GM23248 (cell line): ENCODE measurements around the gene VKORC1. TPM values are rescaled to one million over a fixed set of nuclear protein-coding genes. Genes with fewer than 3 reads are reported as not detected.

Experiments
- DNase-seq: peaks from one replicate; pipeline ENCODE4 v3.0.0-alpha.2; 2015
- H2AFZ ChIP-seq: fragments of 200-600 bp; sonication (generic); 2 replicates; pipeline ENCODE4 v1.6.1; 2016; ENCODE audit warnings: antibody characterized with exemption
- H3F3A ChIP-seq: fragments of 200-600 bp; sonication (generic); 2 replicates; pipeline ENCODE4 v1.6.1; 2016; ENCODE audit warnings: mild to moderate bottlenecking, antibody characterized with exemption, mixed run types; ENCODE audit not compliant: insufficient read depth
- H3K27ac ChIP-seq: fragments of 200-600 bp; sonication (generic); 2 replicates; pipeline ENCODE4 v1.5.1; 2016; ENCODE audit warnings: mild to moderate bottlenecking
- H3K27me3 ChIP-seq: fragments of 200-600 bp; sonication (generic); replicated peaks from 2 replicates; pipeline ENCODE4 v1.6.1; 2016; ENCODE audit warnings: mild to moderate bottlenecking; ENCODE audit not compliant: insufficient read depth
- H3K36me3 ChIP-seq: fragments of 200-600 bp; sonication (generic); 2 replicates; pipeline ENCODE4 v1.6.1; 2016; ENCODE audit warnings: low read depth, mild to moderate bottlenecking
- H3K4me1 ChIP-seq: fragments of 200-600 bp; sonication (generic); 2 replicates; pipeline ENCODE4 v1.6.1; 2016; ENCODE audit warnings: mild to moderate bottlenecking; ENCODE audit not compliant: insufficient read depth
- H3K4me2 ChIP-seq: fragments of 200-600 bp; sonication (generic); one replicate; pipeline ENCODE4 v1.6.1; 2016; ENCODE audit warnings: mild to moderate bottlenecking; ENCODE audit not compliant: unreplicated experiment
- H3K4me3 ChIP-seq: fragments of 200-600 bp; sonication (generic); 2 replicates; pipeline ENCODE4 v1.5.1; 2016; ENCODE audit warnings: mild to moderate bottlenecking
- H3K79me2 ChIP-seq: fragments of 200-600 bp; sonication (generic); 2 replicates; pipeline ENCODE4 v1.6.1; 2016; ENCODE audit warnings: mild to moderate bottlenecking; ENCODE audit not compliant: insufficient read depth
- H3K9ac ChIP-seq: fragments of 200-600 bp; sonication (generic); 2 replicates; pipeline ENCODE4 v1.6.1; 2016; ENCODE audit warnings: mild to moderate bottlenecking
- H3K9me2 ChIP-seq: fragments of 200-600 bp; sonication (generic); 2 replicates; pipeline ENCODE4 v1.6.1; 2016; ENCODE audit warnings: mixed run types, mild to moderate bottlenecking, moderate library complexity; ENCODE audit not compliant: insufficient read depth
- H3K9me3 ChIP-seq: fragments of 200-600 bp; sonication (generic); one replicate; pipeline ENCODE4 v1.6.1; 2017; ENCODE audit warnings: low read depth
- H4K20me1 ChIP-seq: fragments of 200-600 bp; sonication (generic); 2 replicates; pipeline ENCODE4 v1.6.0; 2016; ENCODE audit not compliant: insufficient read depth
- EZH2 ChIP-seq: fragments of 200-600 bp; sonication (generic); IDR thresholded peaks from 2 replicates; pipeline ENCODE4 v1.6.1; 2018; ENCODE audit warnings: antibody characterized with exemption, mild to moderate bottlenecking; ENCODE audit not compliant: insufficient read depth, poor library complexity, severe bottlenecking
- EZH2phosphoT487 ChIP-seq: fragments of 200-600 bp; sonication (generic); IDR thresholded peaks from 2 replicates; pipeline ENCODE4 v1.6.1; 2018; ENCODE audit warnings: antibody characterized with exemption, moderate library complexity, mild to moderate bottlenecking, low read depth; ENCODE audit not compliant: insufficient read depth
- WGBS, 2 experiments: methylation state at CpG; one replicate each; pipeline ENCODE4 v1.1.6; 2015 to 2017; ENCODE audit warnings: low lambda C conversion rate in 2 of 2, low coverage in 1 of 2; ENCODE audit errors: missing lambda C conversion rate in 2 of 2; 5-methylcytosine and 5-hydroxymethylcytosine counted together
- in situ Hi-C: fragments of 300-500 bp; cut with MboI; formaldehyde crosslinking; loops from 2 replicates; pipeline ENCODE4 v1.15.0; 2020
- polyA plus RNA-seq: library from polyadenylated mRNA; unstranded; fragments of >200 nt; fragmentation: Nextera tagmentation; extraction: Ambion mirVana; gene quantifications from 2 replicates; pipeline ENCODE4 v1.2.1, GENCODE V29; 2016
- total RNA-seq: library from RNA; depleted of rRNA; stranded (reverse); fragments of >200 nt; shearing (Covaris generic); gene quantifications from 2 replicates; pipeline ENCODE4 v1.2.3, GENCODE V29; 2014

The VKORC1 gene
- total and polyA plus RNA-seq, 2 experiments from 2014 or later, result 480 to 535 TPM

- H4K20me1 ChIP-seq, result no peaks in the 10 kb centered on the region
- no peak overlapping the region for H3K27ac ChIP-seq
- H3K4me1 ChIP-seq, result no peaks in the 10 kb centered on the region
- no peak overlapping the region for H3K4me2 ChIP-seq
- no peaks in the 10 kb centered on the region for H3F3A ChIP-seq
- no peaks in the 10 kb centered on the region for H3K9me2 ChIP-seq
- in situ Hi-C loops, result no loop called here
- H3K9me3 ChIP-seq, result no peaks in the 10 kb centered on the region
- peaks cover 54% of the 10 kb centered on the region for H3K79me2 ChIP-seq
- no peak overlapping the region for H2AFZ ChIP-seq
- WGBS, 2 experiments, result 85 to 88% methylated on average over 13 of the region's 13 CpGs
- H3K9ac ChIP-seq, result no peak overlapping the region
- no peak for TF ChIP-seq EZH2
- no peak for TF ChIP-seq EZH2phosphoT487
- no peaks in the 10 kb centered on the region for H3K27me3 ChIP-seq
- no peak overlapping the region for H3K4me3 ChIP-seq
- no peaks in the 10 kb centered on the region for H3K36me3 ChIP-seq
- no peak for DNase-seq
Measured at GRCh38 chr16:31083981-31084380, 10.6 kb downstream of the VKORC1 start.

- Histone ChIP-seq H3K36me3 (no peaks in the 10 kb centered on the region), H3F3A (no peaks in the 10 kb centered on the region), H3K79me2 (peaks cover 54% of the 10 kb centered on the region), H3K4me1 (no peaks in the 10 kb centered on the region), H4K20me1 (no peaks in the 10 kb centered on the region), H3K27ac (no peak overlapping the region), H3K9me3 (no peaks in the 10 kb centered on the region), H3K4me2 (no peak overlapping the region), H3K9ac (no peak overlapping the region), H3K9me2 (no peaks in the 10 kb centered on the region), H3K4me3 (no peak overlapping the region), H2AFZ (no peak overlapping the region), H3K27me3 (no peaks in the 10 kb centered on the region)
- in situ Hi-C loops, result no loop called here
- WGBS, 2 experiments, result 59 to 61% methylated on average over 5 of the region's 5 CpGs
- no peak for DNase-seq
- TF ChIP-seq EZH2, result no peak
- no peak for TF ChIP-seq EZH2phosphoT487
Measured at GRCh38 chr16:31083556-31083955, 11.0 kb downstream of the VKORC1 start.

- no peak for DNase-seq
- Histone ChIP-seq H3F3A (no peaks in the 10 kb centered on the region), H2AFZ (no peak overlapping the region), H3K27me3 (no peaks in the 10 kb centered on the region), H3K4me3 (no peak overlapping the region), H3K9me2 (no peaks in the 10 kb centered on the region), H3K36me3 (no peaks in the 10 kb centered on the region), H3K4me2 (no peak overlapping the region), H3K9ac (no peak overlapping the region), H3K27ac (no peak overlapping the region), H3K9me3 (no peaks in the 10 kb centered on the region), H3K4me1 (no peaks in the 10 kb centered on the region), H3K79me2 (peaks cover 54% of the 10 kb centered on the region), H4K20me1 (no peaks in the 10 kb centered on the region)
- TF ChIP-seq EZH2phosphoT487 (no peak), EZH2 (no peak)
- 64 to 69% methylated on average over 9 of the region's 9 CpGs for WGBS, 2 experiments
- in situ Hi-C loops, result no loop called here
Measured at GRCh38 chr16:31083081-31083480, 11.5 kb downstream of the VKORC1 start.

GRCh38 chr16:31082368-31083045 is 12.1 kb downstream of the VKORC1 start:
- Histone ChIP-seq H4K20me1 (no peaks in the 10 kb centered on the region), H3K4me2 (no peak overlapping the region), H3K4me1 (no peaks in the 10 kb centered on the region), H3K36me3 (no peaks in the 10 kb centered on the region; the same call in 1 of the 2 replicates), H3K9ac (no peak overlapping the region), H2AFZ (no peak overlapping the region), H3F3A (no peaks in the 10 kb centered on the region), H3K4me3 (no peak overlapping the region), H3K27ac (no peak overlapping the region), H3K9me2 (no peaks in the 10 kb centered on the region), H3K79me2 (peaks cover 54% of the 10 kb centered on the region), H3K9me3 (no peaks in the 10 kb centered on the region), H3K27me3 (no peaks in the 10 kb centered on the region)
- no peak for TF ChIP-seq EZH2
- no peak for TF ChIP-seq EZH2phosphoT487
- WGBS, 2 experiments, result 78 to 79% methylated on average over 10 to 14 of the region's 14 CpGs
- in situ Hi-C loops, result no loop called here
- no peak for DNase-seq
